ENCODE measurements around the gene LHFPL6. TPM values are rescaled to one million over a fixed set of nuclear protein-coding genes. Genes with fewer than 3 reads are reported as not detected.

The LHFPL6 gene
- total RNA-seq, 6 experiments from 2014 or later = 57.5 to 75.3 (median 61.4) TPM

- Mint-ChIP-seq H3K36me3 (ENCODE audit: low read depth) (no peaks in the 10 kb centered on the region), H3K27me3 (ENCODE audit: insufficient read depth) (no peaks in the 10 kb centered on the region), H3K4me3 (no peak overlapping the region), H3K27ac (no peak overlapping the region), H3K4me1 (ENCODE audit: low read depth) (peaks cover 25% of the 10 kb centered on the region), H3K9me3 (no peaks in the 10 kb centered on the region)
- no peak for DNase-seq
- TF ChIP-seq CTCF (IDR thresholded peaks at IDR 0.05) = 0 out of 2 replicates have a peak, but pooled peaks have one; percentile 25
These were observed 196.3 kb downstream of the LHFPL6 start for GRCh38 chr13:39406688-39407087.

DNA sequence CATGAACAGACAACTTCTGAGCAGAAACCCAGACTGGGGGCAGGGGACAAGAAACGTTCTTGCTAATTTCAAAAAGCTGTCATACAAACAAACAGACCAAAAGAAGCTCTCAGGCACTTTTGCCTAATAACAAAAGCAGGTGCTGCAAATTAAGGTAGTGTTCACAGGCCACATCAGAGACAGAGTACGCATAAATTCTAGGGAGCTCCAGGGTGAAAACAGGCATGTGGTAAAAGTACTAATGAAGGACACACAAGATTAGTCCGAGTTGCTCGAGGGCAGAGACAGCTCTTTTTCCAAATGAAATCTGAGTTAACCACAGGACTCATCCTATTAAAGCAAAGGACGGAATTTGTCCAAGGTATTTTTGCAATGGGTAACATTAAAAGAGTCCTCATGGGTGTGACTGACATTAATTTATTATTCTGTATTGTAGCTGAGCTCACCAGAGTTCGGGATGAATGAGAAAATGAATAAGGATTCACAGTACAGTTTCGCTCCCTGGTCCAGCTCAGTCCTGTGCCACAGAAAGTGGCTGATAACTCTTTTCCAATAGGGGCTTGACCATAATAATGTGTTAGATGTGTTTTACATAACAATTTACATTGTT lies 197.3 kb downstream of the LHFPL6 start:
- no peak overlapping the region for H3K4me3 Mint-ChIP-seq
- H3K27ac Mint-ChIP-seq = no peak overlapping the region
- peaks cover 28% of the 10 kb centered on the region for H3K4me1 Mint-ChIP-seq (ENCODE audit: low read depth)
- H3K9me3 Mint-ChIP-seq = no peaks in the 10 kb centered on the region
- no peak for DNase-seq
- TF ChIP-seq CTCF (IDR thresholded peaks at IDR 0.05) = no peak
- H3K27me3 Mint-ChIP-seq (ENCODE audit: insufficient read depth) = no peaks in the 10 kb centered on the region
- no peaks in the 10 kb centered on the region for H3K36me3 Mint-ChIP-seq (ENCODE audit: low read depth)

GRCh38 chr13:39405107-39405506 lies 197.9 kb downstream of the LHFPL6 start:
- H3K4me1 Mint-ChIP-seq (ENCODE audit: low read depth) = peaks cover 23% of the 10 kb centered on the region
- no peak for TF ChIP-seq CTCF (IDR thresholded peaks at IDR 0.05)
- H3K4me3 Mint-ChIP-seq = no peak overlapping the region
- no peaks in the 10 kb centered on the region for H3K27me3 Mint-ChIP-seq (ENCODE audit: insufficient read depth)
- H3K36me3 Mint-ChIP-seq (ENCODE audit: low read depth) = no peaks in the 10 kb centered on the region
- DNase-seq = no peak
- no peak overlapping the region; the same call in 1 of the 2 replicates for H3K27ac Mint-ChIP-seq
- H3K9me3 Mint-ChIP-seq = no peaks in the 10 kb centered on the region

GRCh38 chr13:39403106-39403505 lies 199.9 kb downstream of the LHFPL6 start:
- H3K27me3 Mint-ChIP-seq (ENCODE audit: insufficient read depth) = no peaks in the 10 kb centered on the region
- no peaks in the 10 kb centered on the region for H3K9me3 Mint-ChIP-seq
- H3K4me1 Mint-ChIP-seq (ENCODE audit: low read depth) = peaks cover 16% of the 10 kb centered on the region
- DNase-seq = no peak
- no peak overlapping the region for H3K4me3 Mint-ChIP-seq
- TF ChIP-seq CTCF (IDR thresholded peaks at IDR 0.05) = no peak
- H3K36me3 Mint-ChIP-seq (ENCODE audit: low read depth) = 0 out of 2 replicates have a peak, but pooled peaks cover 4% of the 10 kb centered on the region
- H3K27ac Mint-ChIP-seq = no peak overlapping the region

- H3K27me3 Mint-ChIP-seq (ENCODE audit: insufficient read depth) = no peaks in the 10 kb centered on the region
- no peaks in the 10 kb centered on the region for H3K9me3 Mint-ChIP-seq
- no peak overlapping the region for H3K4me3 Mint-ChIP-seq
- H3K27ac Mint-ChIP-seq = no peak overlapping the region
- 0 out of 2 replicates have a peak, but pooled peaks cover 4% of the 10 kb centered on the region for H3K36me3 Mint-ChIP-seq (ENCODE audit: low read depth)
- no peak for TF ChIP-seq CTCF (IDR thresholded peaks at IDR 0.05)
- DNase-seq = no peak
- peaks cover 16% of the 10 kb centered on the region for H3K4me1 Mint-ChIP-seq (ENCODE audit: low read depth)
These were observed 200.6 kb downstream of the LHFPL6 start for GRCh38 chr13:39402221-39402970.

All from HFFc6 (cell line).